GM21825 (cell line): ENCODE data around the gene ABCB11.
"Not testable (repeated sequence)": the region's sequence is repeated elsewhere in the genome, so short reads cannot be mapped to it uniquely, and the experiment has no call there.

ENCODE experiments used
- ATAC-seq: cut with Tn5 transposase; IDR thresholded peaks from one replicate; pipeline ENCODE4 v1.9.1; 2021; ENCODE audit warnings: mild to moderate bottlenecking, moderate library complexity; ENCODE audit not compliant: unreplicated experiment

The ABCB11 gene

DNA sequence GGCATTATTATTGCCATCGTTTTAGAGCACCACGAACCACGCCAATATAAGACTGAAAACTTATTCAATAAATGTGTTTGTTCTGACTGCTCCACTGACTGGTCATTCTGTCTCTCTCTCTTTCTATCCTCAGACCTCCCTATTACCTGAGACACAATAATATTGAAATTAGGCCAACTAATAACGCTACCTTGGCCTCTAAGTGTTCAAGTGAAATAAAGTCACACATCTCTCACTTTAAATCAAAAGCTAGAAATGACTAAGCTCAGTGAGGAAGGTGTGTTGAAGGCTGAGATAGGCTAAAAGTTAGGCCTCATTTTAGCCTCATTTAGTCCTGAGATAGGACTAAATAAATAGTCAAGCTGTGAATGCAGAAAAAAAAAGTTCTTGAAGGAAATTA, 91.2 kb downstream of the ABCB11 start:
- no peak for ATAC-seq

DNA sequence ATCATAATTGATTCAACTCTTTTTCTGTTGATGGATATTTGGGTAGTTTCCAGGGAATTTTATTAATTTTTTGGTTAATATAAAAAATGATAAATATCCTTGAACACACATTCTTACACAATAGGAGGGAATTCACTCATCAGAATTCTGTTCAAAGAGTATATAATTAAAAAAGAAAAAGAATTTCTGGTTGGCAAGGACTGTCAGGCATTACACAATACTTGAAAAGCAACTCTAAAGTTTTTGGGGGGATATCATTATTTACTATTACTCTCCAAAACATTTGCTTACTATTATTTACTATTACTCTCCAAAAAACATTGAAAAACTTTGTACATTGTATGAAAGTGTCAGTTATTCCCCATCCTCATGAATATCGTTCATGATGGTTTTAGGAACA, 92.1 kb downstream of the ABCB11 start:
- no peak for ATAC-seq

DNA sequence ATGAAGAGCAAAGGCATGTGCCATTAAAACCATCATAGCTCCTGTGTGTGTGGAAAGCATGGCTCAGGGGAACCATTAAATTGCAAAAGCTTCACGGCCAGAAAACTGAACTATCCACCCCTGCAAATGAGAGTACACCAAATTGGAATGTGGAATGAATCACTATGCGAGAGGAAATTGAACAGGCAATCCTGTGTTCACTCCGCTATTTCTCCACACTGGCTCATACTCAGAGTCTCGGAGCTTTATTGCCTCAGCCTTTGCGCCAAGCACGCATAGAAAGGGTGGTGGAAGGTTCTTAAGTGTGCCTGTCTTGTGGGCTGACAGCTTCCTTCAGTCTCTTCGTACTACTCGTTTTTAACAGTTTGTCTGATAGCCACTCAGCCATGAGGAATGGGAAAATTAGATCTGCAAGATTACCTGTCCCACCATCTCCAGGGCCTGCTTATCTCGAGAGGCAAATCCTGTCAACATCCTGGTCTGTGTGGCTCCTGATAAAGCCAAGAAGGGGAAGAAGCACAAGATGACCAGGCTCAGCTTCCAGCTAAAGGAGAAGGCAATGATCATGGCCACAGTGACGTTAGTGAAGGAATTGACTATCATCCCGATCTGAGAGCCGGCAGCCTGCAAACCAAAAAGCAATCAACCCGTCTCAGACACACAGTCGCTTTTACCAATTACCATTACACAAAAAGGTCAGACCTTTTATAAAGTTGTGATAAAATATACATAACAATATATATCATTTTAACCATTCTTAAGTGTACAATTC, 95.1 kb downstream of the ABCB11 start:
- ATAC-seq = no peak

DNA sequence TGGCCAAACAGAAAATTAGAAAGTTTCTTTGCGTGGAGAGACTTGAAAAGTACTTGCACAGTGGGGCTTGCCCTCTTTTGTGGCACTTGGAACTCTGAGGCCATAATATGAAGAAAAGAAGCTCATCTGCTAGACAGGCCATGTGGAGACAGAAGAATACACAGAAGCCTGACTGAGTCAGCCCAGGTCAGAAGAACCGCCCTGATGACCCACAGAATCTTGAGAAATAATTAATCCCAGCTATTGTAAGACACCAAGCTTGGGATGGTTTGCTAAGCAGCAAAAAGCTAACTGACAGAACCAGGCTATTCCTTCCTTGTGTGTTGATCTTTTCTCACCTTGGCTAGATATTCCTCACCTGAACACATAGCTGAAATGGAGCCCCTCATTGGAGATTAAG, 96.3 kb downstream of the ABCB11 start:
- no peak for ATAC-seq

DNA sequence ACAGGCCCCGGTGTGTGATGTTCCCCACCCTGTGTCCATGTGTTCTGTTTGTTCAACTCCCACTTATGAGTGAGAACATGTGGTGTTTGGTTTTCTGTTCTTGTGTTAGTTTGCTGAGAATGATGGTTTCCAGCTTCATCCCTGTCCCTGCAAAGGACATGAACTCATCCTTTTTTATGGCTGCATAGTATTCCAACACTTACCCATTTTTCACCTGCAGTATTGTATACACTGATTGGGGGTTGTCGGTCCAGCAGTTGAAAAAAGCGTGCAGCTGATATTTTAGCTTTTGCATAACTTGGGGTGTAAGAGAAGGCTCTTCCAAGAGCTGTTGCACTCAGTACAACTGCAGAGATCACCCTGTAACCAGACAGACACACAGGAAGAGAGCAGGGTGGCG, 99.0 kb downstream of the ABCB11 start:
- ATAC-seq = not testable (repeated sequence)

DNA sequence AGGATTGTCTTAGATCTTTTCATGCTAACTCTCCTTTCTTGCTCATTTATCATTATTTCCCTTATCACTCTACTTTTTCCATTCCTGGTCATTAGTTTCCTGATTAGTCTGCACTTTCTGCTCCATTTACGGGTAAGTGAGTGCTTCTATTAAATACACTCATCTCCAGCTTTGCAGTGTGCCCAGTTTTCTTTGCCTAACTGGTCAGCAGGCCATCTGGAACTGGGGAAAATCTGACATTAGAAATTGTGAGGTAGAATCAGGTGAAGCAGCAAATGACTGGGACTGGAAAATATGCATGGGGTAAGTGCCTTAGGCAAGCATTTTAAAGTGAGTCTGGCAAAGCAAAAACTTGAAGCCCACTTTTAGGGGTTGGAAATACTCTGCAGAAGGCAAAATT, 100.9 kb downstream of the ABCB11 start:
- ATAC-seq = no peak

DNA sequence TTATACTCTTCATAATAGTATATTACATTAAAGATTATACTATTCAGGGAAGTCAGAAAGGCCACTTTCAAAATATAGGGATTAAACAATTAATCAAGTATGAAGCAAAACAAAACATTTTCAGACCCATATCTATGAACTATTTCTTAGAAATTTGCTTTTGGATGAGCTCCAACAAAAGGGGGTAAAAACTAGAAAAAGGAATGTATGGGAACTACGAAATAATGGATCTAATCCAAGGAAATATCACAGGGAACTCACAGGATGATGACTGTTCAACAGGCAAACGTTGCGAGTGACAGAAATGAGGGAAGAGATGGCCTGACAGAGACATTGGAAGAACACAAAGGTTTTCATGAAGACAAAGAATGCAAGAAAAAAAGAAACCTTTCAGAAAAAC, 102.1 kb downstream of the ABCB11 start:
- no peak for ATAC-seq

DNA sequence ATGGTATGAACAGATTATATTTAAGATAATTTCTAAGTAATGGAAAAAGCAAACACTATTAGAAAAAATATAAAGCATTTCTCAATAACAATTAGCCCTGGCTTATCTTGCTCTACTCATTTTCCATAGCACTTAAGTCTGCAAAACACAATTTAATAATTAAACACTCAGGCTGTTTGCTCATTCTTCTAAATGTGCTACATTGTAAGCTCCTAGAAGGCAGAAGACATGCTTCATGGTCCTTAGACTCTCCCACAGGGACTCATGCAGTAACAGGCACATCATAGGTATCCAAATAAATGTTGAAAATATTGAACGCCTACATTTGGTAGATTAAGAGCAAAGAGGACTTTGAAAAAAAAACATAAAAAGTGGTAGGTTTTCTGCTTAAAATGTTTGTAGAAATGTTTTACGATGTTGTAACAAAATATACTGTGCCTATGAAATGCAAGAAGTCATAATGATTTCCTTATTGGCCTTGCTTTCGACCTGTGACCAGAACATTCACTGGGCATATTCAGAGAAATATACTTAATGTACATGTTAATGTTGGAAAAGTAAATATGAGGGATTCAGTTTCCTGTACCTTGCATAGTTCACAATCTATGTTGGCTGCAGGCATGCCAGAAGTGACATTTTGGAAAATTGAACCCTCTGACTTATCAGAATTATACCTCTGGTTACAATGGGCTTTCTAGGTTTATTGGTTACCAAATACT, 102.9 kb downstream of the ABCB11 start:
- ATAC-seq = no peak

DNA sequence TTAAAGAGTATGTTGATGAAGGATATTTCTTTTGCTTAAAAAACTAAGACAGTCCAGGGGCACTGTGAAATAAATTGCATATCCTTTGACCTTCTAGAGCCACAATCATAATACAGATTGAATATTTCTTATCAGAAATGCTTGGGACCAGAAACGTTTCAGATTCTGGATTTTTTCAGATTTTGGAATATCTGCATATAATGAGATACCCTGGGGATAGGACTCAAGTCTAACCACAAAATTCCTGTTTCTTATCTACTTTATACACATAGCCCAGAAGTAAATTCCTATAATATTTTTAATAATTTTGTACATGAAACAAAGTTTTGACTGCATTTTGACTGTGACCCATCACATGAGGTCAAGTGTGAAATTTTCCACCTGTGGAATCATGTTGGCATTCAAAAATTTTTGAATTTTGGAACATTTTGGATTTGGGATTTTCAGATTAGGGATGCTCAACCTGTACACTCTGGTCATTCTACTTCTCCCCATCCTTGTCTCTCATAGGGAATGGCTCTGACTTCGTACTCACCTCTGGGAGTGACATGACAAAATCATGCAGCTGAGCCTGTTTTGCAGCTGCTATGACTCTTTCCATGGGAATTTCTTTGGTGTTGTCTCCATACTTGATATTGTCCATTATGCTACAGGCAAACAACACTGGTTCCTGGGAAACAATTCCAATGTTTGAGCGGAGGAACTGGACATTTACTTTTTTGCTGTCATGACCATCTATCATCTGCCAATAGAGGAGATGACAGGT, 104.3 kb downstream of the ABCB11 start:
- no peak for ATAC-seq

DNA sequence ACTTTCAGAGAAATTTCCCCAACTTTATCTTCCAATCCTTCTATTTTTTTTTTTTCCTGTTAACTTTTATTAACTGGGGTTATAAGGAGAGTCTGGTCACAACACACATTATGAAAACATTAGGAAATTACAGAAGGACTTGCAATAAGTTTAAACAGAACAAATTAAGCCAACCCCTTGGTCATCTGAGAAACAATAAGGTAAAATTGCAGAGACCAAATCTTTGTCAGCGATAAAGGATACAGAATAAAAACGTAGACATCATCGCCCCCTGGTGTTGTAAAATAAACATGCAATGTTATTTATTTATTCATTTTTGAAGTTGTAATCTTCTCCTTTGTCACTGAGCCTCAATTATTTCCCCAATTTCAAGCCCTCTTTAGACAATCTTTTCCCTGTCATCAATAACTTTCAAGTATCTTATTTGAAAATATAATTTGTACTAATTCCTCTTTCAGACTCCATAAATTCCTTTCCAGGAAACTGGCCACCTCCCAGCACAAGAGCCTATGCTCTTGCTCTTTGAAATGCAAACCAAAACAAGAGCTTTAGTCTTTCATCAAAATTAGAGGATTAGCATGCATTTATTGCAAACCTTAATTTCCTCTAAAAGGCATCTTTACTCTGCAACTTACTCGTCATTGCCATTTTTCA, 110.5 kb downstream of the ABCB11 start:
- no peak for ATAC-seq

DNA sequence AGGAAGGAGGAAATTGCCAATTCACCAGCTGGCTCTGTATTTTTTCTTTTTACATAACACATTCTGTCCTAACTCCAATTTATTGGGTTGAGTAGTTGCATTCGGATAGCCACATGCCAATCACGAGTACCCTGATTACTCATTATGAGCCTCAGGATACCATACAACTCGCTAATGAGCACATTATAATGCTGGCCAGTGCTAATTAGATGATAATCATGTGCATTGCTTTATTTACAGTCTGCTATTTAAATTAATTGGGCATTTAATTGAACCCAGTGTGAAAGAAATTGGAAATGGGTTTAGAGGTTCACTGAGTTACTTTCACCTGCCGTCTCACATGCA, 114.8 kb downstream of the ABCB11 start:
- no peak for ATAC-seq

DNA sequence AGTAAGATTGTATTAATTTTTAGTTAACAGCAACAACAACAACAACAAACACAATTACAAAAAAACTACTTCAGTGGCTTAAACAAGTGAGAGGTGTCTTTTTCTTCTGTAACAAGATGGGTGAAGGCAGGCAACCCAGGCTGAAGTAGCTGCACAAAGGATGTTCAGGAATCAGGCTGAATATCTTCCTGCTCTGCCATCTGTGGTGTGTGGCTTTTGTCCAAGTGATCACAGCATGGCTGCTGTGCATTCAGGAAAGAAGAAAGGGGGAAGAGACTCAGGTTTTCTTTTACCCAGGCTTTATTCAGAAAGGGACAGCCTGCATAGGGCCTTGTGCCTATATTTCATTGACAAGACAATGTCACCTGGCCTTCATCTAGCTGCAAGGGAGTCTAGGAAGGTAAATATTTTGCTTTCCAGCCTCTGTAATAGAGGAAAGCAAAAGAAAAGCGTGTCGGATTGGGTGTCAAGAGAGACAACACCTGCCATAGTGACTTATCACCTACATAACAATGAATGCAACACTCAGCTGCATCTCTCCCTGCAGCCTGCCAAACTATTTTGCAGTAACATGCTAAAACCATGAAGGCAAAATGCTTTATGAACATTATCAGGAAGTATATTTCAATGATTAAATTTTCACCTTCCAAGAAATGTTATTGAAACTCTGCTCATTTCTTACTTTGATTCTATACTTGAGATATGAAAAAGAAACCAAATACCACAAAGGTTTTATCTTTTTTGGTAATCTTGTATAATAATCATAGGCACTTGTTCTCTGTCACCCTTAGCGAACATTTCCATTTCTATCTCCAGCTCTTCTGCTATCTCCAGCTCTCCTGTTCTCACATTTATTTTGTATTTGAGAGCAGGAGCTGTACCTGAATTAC, 115.4 kb downstream of the ABCB11 start:
- no peak for ATAC-seq

DNA sequence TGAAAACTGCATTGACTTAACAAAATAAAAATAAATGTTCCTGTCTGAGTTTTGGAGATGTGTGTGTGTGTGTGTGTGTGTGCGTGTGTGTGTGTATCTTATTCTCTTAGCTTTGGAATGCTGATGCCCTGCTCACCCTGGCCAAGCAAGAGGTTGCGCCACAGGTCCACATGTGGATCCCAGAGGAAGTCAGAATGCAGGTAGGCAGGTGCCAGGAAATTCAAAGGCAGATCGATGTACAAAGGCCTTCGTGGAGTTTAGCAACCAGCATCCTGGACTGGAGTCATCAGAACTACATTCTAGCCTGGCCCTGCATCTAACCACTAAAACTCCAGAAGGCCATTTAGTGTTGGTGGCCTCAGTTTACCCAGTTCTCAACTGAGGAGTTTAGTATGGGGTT, 117.6 kb downstream of the ABCB11 start:
- ATAC-seq = no peak

DNA sequence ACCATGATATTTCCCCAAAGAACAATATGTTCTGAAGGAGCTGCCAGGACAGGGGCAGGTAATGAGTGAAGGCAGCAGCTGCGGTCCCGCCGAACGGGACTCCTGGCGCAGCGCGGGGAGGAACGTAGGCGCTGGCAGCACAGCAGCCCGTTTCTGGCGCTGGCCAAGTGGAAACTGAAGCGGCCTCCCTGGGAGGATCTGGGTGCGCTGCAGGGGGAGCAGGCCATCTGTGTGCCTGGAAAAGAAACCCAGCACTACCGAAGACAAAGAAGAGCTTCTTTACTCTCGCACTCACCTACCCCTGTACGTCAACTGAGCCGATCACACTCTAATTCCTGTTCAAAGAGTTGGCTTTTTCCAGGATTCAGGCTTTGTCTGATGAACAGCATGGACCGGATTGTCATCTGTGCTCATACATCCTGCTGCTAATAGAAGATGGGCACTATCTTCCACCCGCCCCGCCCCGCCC, 118.2 kb downstream of the ABCB11 start:
- ATAC-seq = no peak

DNA sequence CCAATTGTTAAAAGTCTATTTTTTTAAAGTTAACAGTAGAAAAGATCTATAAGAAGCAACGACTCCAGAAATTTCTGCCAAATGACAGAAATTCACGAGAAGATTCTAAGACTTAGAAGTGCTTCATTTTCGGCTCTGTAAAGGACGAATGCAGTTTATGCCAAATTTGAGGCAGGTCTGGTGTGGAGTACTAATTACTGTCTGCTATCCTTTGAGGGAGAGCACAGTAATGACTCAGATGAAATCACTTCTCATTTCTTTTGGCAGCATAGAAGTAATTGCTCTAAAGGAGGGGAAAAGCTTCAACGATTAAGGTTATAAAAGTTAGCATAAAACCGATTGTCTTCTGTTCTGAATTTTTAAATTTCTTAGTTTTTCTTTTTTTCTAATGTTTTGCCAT, 118.7 kb downstream of the ABCB11 start:
- ATAC-seq = no peak

DNA sequence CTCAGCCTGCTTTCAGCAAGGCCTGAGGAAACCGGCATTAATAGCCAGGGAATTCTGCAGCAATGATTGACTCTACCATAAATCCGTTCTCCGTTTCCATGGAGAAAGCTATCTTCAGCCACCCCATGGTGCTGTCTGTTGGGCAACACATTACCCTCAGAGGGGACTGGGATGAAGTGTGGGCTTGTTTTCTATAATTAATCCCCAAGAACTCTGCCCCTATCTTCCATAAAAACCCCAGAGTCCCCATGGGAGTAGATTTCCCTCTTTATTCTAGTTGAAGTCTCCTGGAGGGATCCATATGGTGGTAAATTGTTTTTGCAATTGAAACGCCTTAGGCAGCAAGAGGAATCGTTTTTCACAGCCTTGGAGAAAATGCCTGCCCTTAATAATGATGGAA, 120.8 kb downstream of the ABCB11 start:
- no peak for ATAC-seq

DNA sequence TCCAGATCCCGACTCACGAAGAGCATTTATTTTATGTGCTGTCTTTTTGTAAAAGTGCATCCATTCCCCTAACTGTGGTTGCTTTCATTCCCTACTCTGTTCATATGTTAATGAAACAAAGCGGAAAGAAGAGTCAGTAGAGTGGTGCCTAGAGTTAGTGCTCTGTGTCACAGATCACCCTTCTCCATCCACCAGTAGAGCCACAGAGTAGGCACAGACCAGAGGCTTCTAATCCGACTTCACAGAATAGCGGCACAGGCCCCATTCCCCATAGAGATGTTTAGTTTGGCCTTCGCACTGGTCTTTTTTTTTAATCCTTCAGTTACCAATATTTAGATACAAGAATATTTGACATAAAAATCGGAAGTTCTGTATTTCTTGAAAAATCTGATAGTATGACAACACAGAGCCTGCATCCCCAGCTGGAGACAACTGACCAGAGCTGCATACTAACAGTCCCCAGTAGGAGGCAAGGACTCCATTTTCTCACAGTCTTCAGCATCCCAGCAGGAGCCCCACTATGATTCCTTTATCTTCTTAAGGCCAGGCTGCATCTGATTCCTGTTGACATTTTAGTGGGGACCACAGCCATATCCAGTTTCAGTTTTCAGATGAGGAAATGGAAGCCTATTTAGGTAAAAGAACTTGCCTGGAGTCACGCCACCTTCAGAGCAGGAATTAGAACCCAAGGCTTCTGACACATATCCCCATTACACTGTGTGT, 123.0 kb downstream of the ABCB11 start:
- ATAC-seq = no peak

DNA sequence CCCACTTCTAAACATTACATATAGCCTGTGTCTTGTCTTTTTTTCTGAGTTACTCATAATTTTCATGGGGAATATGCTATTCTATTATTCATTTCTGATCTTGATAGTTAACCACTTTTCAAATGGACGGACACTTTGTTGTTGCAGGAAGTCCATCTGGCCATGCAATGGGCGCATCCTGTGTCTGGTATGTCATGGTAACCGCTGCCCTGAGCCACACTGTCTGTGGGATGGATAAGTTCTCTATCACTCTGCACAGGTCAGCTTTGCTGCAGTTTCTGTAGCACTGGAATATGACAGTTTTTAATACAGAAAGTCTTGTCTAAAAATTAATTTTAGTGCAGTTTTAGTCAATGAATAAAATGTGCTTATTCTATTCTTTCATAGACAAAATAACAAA, 126.8 kb downstream of the ABCB11 start:
- no peak for ATAC-seq

DNA sequence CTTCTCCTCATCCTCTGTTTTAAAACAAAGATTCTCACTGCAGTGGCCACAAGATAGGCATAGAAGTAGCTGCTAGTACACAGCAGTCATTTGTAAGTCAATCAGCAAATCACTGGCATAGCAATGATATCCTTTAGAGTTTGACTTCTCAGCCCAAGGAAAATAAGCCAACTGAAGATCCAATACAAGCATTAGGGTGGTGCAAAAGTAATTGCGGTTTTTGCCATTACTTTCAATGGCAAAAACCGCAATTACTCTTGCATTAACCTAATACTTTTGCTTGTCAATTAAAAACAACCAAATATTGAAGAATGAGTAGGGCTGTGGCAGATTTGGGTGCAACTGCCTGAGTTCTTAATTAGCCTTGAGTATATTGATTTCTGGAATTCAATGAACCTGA, 127.2 kb downstream of the ABCB11 start:
- ATAC-seq = no peak

DNA sequence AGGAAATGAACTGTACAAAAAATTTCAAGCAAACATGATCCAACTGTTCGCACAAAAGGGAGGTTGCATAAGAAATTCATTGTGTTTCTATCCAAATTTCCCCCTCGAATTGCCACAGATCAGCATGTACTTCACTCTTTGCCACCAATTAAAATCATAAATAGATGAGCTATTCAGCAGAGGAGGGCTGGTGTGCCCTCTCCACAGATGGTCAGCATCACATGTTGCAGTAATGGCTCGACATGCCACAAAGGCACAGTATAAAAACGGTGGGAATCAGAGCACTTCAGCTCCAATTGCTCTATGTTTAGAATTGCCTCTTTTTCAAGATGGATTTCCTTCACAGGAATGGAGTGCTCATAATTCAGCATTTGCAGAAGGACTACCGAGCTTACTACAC, 130.1 kb downstream of the ABCB11 start, which contains the start of gene G6PC2:
Gene G6PC2, plus strand, starts transcription at position 289 of the 400 bp plus-strand sequence. Its CDS starts 41 bp downstream, at position 330.
- ATAC-seq = no peak
